ENCODE measurements around the gene CDK11A.
"Not testable (repeated sequence)": the region's sequence is repeated elsewhere in the genome, so short reads cannot be mapped to it uniquely, and the experiment has no call there.

Gene CDK11A

GRCh38 chr1:1680031-1680911 lies 43.9 kb downstream of the CDK11A start:
- no peak for FAIRE-seq

GRCh38 chr1:1678581-1679380 lies 45.4 kb downstream of the CDK11A start:
- no peak for FAIRE-seq

- no peak for FAIRE-seq
Measured at GRCh38 chr1:1677718-1678580, 46.2 kb downstream of the CDK11A start.

- not testable (repeated sequence) for FAIRE-seq
Measured at GRCh38 chr1:1676087-1676486, 48.1 kb downstream of the CDK11A start.

- FAIRE-seq, result not testable (repeated sequence)
Measured at GRCh38 chr1:1675218-1675617, 48.9 kb downstream of the CDK11A start.

GRCh38 chr1:1674806-1675205 lies 49.4 kb downstream of the CDK11A start:
- not testable (repeated sequence) for FAIRE-seq

- FAIRE-seq, result no peak
Measured at GRCh38 chr1:1672181-1672965, 51.8 kb downstream of the CDK11A start.

GRCh38 chr1:1671365-1672119 lies 52.6 kb downstream of the CDK11A start:
- FAIRE-seq, result no peak

GRCh38 chr1:1670866-1671265 lies 53.3 kb downstream of the CDK11A start:
- FAIRE-seq, result no peak

GRCh38 chr1:1669468-1670440 lies 54.4 kb downstream of the CDK11A start:
- FAIRE-seq, result no peak

GRCh38 chr1:1666526-1666925 lies 57.6 kb downstream of the CDK11A start:
- FAIRE-seq, result no peak

- FAIRE-seq, result no peak
Measured at GRCh38 chr1:1665815-1666251, 58.3 kb downstream of the CDK11A start.

GRCh38 chr1:1664941-1665814 lies 59.0 kb downstream of the CDK11A start:
- no peak for FAIRE-seq

- FAIRE-seq, result not testable (repeated sequence)
Measured at GRCh38 chr1:1664318-1664717, 59.8 kb downstream of the CDK11A start.

GRCh38 chr1:1662830-1663560 lies 61.2 kb downstream of the CDK11A start:
- not testable (repeated sequence) for FAIRE-seq

- not testable (repeated sequence) for FAIRE-seq
Measured at GRCh38 chr1:1662392-1662791, 61.8 kb downstream of the CDK11A start.

GRCh38 chr1:1658583-1659549 lies 65.3 kb downstream of the CDK11A start, which contains the start of gene CDK11B:
Gene CDK11B (minus strand): TSS chr1:1659004. CDS start chr1:1657485, 1,519 bp downstream.
- FAIRE-seq, result not testable (repeated sequence)

Measured in islet of Langerhans (tissue), 1 donor.